Cerebellar cortex (tissue), 1 donor: ENCODE measurements around the gene LFNG.
"Not testable (repeated sequence)": the region's sequence is repeated elsewhere in the genome, so short reads cannot be mapped to it uniquely, and the experiment has no call there.

Source experiments
- DNase-seq: peaks from one replicate; pipeline ENCODE4 v3.0.0-alpha.2; 2015; ENCODE audit warnings: low spot score

LFNG gene

DNA sequence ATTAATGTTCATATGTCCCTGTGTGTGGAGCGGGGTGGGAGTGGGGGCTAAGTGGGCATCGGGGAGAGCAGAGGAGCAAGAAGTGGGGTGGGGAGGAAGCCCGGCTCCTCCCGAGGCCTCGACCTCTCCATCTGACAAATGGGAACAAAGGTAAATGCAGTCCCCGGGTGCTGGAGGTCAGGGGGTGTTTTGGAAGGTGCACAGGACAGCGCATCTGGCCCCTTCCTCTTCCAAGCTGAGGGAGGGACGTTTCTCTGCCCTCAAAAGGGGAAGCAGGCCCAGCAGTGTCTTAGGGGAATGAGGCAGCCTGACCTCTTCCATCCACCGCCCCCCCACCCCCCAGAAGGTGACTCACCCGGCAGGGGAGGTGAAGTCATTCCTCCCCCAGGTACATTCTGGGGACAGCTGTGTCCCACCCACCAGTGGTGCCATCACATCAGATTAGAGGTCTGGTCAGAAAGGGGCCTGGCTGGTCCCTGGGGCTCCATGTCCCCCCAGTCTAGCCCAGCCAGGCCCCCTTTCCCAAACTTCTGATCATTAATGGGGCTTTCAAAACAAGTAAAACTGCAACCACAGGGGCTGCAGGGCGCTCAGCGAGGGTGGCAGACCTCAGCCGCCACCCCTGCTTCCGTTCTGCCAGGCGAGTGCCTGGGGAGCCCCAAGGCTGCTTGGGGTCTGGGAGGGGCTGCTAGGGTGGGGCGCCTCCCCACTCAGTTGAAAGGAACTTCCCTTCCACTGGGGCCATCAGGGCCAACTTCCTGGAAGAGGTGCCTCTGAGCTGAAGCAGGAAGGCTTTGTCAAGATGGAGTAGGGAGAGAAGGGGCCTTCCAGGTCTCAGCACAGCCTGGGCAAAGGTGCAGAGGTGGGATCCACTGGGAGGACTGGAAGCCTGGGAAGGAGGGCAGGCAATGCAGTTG, 10.8 kb downstream of the LFNG start:
- DNase-seq, result no peak

GRCh38 chr7:2530994-2531795, 11.6 kb downstream of the LFNG start:
- DNase-seq, result not testable (repeated sequence)

- not testable (repeated sequence) for DNase-seq
Observed at GRCh38 chr7:2531796-2532110, 12.2 kb downstream of the LFNG start.

DNA sequence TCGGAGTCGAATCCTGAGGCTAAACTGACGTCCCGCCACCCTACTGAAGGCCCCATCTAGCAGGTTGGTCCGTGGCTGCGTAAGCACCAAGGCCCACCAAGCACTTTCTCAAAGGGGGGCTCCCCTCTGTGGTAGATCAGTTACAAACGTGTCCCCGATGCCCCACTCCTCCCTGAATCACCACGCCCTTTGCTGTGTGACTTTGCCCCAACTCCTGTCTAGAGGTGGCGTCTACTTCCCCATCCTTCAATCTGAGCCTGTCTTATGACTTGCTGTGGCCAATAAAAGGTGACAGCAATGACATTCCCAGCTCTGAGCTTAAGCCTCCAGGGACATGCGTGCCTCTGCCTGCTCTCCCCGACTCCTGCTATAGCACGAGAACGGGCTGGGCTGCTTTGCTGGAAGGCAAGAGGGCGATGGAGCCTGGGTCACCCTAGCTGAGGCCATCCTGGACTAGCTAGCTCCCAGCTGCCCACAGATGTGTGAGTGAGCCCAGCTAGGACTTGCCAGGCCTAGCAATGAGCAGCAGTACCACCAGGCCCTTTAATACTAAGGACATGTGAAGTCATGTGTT, 12.7 kb downstream of the LFNG start:
- not testable (repeated sequence) for DNase-seq

DNA sequence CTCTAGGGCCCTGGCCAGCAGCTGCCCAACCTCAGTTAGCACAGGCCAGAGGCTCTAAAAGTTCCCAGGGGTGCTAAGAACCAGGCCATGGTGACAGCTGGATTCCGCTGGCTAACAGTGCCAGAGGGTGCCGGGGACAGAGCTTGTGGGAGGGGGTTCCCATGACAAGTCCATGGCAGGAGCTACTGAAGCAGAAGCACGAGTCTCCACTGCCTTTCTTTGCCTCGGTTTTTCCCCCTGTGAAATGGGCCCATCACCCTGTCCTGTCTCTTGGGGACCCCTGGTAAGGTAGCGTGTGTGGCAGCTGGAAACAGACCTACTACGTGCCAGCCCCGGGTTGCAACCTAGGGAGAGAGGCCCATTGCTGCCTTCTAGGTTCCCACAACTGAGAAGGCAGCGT, 13.2 kb downstream of the LFNG start:
- DNase-seq, result not testable (repeated sequence)

- not testable (repeated sequence) for DNase-seq
Observed at GRCh38 chr7:2533566-2533965, 14.0 kb downstream of the LFNG start.

DNA sequence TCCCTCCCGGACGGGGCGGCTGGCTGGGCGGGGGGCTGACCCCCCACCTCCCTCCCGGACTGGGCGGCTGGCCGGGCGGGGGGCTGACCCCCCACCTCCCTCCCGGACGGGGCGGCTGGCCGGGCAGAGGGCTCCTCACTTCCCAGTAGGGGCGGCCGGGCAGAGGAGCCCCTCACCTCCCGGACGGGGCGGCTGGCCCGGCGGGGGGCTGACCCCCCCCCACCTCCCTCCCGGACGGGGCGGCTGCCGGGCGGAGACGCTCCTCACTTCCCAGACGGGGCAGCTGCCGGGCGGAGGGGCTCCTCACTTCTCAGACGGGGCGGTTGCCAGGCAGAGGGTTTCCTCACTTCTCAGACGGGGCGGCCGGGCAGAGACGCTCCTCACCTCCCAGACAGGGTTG, 14.6 kb downstream of the LFNG start:
- DNase-seq, result not testable (repeated sequence)

DNA sequence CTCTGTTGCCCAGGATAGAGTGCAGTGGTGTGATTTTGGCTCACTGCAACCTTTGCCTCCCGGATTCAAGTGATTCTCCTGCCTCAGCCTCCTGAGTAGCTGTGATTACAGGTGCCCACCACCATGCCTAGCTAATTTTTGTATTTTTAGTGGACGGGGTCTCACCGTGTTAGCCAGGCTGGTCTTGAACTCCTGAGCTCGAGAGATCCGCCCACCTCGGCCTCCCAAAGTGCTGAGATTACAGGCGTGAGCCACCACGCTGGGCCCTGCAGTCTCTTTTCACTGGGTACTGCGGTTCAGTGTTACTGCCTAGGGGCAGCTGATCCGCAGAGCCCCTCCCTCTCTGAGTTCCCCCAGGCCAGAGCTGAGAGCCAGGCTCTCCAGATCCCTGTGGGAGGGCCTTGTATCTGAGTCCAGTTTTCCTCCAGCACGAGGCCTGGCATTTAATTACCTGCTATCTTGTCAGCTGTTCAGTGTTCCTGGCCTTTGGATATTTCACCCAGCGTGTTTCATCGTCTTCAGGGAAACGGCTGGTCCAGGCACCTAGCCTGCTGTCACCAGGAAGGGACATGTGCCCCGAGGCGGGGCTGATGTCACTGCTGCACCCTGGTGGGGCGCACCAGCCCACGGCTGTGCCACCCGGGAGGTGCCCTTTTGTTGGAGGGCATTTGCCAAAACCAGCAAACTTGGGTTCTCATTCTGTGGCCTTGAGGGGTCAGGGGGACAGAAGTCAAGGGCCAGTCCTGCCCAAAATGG, 16.5 kb downstream of the LFNG start:
- not testable (repeated sequence) for DNase-seq

DNA sequence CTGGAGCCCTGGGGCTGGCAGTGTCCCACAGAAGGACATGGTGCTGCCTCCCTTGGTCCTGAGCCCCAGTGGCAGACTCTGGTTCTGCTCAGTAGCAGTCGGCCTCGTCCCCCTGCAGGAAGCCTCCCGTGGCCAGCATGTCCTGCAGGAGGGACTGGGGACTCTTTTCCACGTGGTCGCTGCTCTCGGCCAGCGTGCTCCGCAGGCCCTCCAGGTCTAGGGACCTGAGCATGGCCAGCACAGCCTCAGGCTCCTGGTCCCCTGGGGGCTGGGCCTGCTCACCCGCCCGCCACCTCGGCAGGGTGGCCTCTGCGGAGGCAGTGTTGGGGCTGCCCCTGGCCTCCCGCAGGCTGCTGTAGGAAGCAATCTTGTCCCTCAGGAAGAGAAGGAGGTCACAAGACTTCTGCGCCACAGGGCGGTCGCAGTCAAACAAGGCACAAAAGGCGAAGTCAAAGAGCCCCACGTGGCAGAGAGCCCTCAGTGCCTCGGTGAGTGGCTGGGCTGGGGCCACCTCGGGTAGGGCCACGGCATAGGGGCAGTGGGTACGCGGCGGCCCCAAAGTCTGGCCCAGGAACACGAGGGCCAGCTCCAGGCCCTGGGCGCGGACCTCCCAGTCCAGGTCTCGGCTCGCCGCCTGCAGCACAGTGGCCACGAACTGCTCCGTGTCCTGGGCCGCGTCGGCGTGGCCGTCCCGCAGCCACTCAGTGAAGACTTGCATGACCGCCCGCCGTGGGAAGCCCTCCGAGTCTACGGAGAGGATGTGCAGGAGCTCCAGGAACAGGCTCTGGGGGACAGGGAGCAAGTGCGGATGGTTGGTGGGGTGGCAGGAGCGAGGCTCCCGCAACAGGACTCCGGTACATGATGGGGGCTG, 18.6 kb downstream of the LFNG start:
- DNase-seq, result no peak

GRCh38 chr7:2539031-2539911, 19.7 kb downstream of the LFNG start:
- DNase-seq, result no peak

DNA sequence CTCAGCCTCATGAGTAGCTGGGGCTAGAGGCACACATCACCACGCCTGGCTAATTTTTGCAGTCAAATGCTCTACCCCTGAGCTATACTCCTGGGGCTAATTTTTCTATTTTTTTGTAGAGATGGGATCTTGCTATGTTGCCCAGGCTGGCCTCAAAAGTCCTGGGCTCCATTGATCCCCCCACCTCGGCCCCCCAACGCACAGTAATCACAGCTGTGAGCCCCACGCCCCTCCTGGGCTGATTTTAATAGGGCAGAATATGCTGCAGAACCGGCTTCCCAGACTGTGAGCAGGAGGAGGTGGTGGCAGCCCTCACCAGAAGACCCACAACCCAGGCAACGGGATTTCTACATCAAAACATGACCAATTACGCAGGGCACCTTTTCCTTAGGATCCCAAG, 20.6 kb downstream of the LFNG start:
- no peak for DNase-seq

GRCh38 chr7:2540641-2541051, 21.1 kb downstream of the LFNG start:
- DNase-seq, result no peak

- no peak for DNase-seq
Observed at GRCh38 chr7:2541291-2542010, 21.9 kb downstream of the LFNG start.

DNA sequence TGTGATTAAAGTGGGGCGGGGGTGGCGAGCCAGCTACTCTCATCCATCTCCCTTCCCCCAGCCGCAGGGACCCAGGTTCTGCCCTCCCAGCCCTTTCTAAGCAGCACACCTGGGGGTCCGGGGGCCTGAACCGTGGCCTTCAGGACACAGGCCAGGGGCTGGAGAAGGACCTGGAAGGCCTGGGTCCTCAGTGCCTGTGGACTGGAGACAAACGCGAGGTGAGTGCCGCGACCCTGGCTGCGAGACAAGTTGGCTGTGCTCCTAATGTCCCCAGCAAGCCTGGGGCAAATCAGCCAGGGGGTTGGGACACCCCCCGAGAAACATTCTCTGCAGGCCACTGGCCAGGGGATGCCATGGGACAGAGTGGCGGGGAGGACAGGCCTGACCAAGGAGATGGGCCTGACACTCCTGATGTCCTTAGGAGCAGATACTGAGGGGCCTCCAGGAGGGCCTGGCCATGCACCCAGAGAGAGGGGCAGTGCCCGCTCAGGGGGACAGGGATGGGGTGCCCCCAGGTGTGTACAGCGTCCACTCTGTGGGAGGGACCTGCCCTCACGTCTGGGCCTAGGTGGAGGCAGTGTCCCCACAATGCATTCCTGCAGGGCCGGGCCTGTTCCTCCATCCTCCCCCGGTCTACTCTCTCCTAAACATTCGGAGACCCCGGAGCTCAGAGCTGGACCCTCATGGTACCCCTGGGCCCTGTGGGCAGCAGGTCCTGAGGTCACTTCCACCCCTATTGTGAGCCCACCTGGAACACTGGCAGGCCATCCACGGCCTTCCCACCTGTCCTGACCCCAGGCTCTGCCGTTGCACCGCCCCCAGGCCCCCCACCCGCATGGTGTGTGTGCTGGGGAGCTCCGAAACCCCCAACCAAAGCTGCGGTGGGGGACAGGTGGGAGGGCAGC, 22.7 kb downstream of the LFNG start:
- DNase-seq, result no peak

GRCh38 chr7:2542916-2543871, 23.6 kb downstream of the LFNG start:
- DNase-seq, result no peak

GRCh38 chr7:2544541-2545188, 25.1 kb downstream of the LFNG start:
- no peak for DNase-seq
